NCI-H1436 (cell line): ENCODE results near the gene CDR2.
A peak's percentile ranks its signal among the peaks of the same experiment; 100 is the strongest.
"Not testable (repeated sequence)": the region's sequence is repeated elsewhere in the genome, so short reads cannot be mapped to it uniquely, and the experiment has no call there.

Experiments used
- DNase-seq: peaks from one replicate; lab custom pipeline; 2025; lab: John Stamatoyannopoulos, UW

Gene CDR2

DNA sequence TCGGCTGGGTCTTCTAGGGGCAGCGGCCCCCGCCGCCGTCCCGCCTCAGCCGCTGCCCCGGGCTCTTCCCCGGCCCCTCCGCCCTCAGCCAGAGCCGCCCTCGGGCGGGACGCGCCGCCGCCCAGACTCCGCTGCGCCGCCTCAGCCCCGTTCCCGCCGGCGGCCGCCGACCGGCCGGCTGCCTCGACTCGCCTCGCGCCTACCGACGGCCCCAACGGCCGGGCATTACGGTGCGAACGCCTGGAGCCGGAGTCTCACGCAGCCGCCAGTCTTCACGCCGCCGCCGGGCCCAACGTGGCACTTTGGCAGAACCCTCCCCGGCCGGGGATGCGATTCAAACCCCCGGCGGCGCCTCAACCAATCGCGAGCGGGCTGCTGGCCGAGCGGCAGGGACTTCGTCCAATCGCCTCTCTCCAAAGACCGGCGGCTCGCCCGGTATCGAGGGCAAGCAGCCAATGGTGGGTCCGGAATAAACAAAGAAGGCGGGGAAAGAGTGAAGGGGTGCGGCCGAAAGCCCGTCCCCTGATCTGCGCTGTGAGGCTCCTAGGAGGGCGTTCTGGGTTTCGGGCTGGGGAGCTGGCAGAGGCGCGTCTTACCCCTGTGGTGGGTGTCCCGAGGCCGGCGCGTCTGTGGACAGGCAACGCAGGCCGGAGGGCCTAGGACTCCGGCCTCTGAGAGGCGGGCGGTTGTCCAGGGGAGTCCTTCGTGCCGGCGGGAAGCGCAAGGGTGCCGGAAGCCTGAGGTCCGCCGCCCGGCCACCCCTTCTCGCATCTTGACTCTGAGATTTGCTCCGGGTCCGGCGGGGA lies at the start of gene CDR2:
Gene CDR2 (minus strand): TSS at position 309 of the 806 bp plus-strand sequence. CDS start 310 bp downstream, outside the sequence.
- DNase-seq: peak; percentile 96

DNA sequence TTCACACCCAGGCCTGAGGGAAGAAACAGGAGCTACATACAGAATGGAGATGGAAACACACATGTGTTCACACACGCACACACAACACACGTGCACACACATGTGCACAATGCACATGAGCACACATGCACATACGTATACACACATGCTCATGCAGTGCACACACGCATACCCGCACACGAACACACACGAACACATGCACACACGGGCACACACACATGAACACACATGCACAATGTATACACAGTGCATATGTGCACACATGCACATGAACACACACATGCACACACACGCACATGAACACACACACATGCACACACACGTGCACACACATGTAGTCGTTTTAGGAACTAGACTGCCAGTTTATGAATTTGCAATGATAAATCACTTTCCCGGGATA lies 49.3 kb upstream of the CDR2 start:
- DNase-seq: no peak

DNA sequence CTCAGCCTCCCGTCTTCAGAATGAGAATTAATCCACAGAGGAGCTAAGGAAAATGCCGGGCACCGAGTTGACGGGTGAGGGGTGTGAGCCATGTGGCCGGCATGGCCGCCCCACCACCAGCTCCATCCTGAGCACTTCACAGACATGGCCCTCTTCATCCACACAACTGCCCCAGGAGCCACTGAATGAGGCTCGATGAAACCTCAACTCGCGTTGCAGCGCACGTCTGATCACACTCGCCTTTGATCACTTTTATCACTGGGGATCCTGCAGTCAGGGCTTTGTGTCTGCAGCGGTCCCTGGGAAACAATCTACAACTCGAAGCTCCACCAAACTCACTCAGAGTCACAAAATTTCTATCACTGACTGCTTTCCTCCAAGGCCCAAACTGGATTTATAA lies 46.7 kb upstream of the CDR2 start:
- no peak for DNase-seq

DNA sequence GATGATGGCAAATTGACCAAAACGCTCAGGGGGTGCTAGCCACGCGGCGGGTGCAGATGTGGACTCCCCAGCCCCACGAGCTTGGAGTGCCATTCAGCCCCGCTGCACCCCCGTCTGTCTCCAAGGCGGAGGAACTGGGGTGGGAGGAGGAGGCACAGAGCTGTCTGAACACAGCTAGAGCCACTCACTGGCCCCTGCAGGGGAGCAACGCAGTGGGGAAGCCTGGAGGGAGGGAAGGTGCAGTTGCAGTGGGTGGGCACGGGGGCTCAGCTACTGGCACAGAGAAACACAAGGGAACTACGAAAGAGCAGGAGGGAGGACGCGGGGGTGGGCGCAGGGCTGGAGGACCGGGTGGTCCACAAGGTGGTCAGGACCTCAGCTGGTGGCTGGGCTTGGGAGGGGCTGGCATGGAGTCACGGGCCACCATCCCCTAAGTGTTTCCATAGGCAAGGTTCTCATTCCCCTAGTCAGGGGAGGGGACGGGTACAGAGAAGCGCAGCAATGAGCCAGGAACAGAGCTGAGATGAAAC lies 46.3 kb upstream of the CDR2 start:
- DNase-seq: no peak

DNA sequence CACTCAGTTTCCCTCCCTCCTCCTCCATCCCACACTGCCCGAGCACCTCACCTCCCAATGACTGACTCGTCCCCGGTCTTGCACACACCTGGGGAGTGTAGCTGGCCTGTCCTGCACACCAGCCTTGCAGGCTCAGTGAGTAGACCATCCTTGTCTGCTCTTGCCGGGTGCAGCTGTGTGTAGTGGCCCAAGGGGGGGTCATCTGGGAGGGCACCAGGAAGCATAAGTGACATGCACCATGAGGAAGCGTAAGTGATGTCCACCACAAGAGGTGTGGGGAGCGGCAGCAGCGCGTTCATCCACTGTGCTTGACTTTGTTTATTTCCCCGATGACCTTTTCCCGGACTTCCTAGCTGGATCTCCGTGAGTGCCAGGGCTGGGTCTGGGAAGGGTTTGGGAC lies 45.5 kb upstream of the CDR2 start:
- DNase-seq: no peak

DNA sequence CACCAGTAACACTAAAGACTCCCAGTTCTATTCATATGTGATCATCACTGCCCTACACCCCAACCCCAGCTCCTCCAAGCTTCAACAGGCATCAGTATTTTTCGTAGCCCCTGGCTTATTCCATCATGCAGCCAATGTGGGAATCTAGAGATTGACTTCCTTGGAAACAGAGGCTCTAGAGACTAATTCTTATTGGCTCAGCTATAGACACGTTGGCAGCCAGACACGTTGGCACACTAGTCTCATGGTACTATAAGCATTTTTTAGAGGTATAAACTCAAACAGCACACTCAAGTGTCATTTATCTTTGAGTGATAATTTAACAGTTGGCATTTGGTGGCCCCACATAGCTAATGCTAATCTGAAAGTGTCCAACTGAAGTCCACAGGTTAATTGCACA lies 44.4 kb upstream of the CDR2 start:
- no peak for DNase-seq

DNA sequence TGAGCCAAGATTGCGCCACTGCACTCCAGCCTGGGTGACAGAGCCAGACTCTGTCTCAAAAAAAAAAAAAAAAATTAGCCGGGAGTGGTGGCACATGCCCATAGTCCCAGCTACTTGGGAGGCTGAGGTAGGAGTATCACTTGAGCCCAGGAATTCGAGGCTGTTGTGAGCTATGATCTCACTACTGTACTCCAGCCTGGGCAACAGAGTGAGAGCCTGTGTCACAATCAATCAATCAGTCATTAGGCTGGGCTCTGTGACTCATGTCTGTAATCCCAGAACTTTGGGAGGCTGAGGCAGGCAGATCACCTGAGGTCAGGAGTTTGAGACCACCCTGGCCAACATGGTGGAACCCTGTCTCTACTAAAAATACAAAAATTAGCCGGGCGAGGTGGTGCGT lies 43.4 kb upstream of the CDR2 start:
- DNase-seq: not testable (repeated sequence)

DNA sequence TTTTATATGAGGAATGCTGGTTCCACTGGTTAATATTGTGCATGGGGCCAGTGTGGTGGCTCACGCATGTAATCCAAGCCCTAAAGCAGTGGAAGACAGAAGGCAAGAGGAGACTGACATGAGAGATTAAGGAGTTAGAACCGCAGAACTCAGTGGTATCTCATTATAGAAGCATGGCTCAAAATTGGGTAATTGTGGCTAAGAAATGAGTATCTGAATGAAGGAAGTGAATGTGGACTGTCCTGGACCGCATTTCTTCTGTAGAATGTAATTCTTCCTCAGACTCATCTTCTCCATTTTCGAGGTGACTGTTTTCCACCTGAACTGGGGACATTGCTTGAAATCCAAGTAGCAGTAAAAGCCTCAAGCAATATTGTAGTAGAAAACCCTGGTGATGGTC lies 42.6 kb upstream of the CDR2 start:
- DNase-seq: no peak

DNA sequence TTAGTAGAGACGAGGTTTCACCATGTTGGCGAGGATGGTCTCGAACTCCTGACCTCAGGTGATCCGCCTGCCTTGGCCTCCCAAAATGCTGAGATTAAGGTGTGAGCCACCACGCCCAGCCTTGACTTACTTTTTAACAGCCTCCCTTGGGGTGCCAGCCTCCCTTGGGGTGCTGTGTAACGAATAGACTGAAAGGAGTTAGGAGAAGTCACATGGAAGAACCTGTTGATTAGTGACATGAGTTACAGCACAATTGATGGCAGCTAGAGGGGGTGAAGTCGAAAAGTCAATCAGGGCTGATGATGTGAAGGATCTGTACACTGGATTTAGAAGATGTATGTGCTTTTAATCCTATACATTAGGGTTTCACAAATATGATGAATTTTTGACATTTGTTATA lies 39.4 kb upstream of the CDR2 start:
- DNase-seq: no peak

DNA sequence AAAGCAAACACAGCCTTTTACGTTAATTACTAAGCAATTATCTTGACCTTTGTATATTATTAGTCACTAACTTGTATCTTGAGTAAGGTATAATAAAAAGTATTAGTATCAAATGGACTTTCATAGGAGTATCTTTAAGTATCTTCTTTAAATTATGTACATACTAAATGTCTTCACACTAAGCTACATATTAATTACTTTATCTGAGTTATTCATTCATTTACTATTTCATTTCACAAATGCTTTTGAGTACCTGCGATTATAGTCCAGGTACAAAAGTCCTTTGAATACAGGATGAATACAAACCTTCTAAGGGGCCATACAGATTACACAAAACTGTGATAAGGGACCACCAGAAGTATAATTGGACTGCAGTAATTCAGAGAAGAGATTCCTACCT lies 33.1 kb upstream of the CDR2 start:
- DNase-seq: no peak

DNA sequence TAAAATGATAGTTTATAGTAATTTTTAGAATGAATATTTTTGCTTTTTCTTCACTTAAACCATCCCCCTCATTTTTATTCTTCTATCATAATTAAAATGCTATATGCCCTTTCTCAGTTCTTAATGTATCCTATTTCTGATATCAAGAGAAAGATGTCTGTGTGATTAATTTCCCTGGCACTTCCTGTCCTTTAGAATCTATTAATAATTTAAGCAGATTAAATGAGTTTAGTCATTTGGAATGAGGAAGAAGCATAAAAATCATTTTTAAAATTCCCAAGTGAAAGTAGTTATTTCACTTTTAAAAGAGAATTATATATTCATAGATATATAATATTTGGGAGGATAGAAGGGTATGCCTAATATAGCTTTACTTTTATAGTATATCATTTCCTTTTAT lies 27.8 kb upstream of the CDR2 start:
- DNase-seq: no peak

DNA sequence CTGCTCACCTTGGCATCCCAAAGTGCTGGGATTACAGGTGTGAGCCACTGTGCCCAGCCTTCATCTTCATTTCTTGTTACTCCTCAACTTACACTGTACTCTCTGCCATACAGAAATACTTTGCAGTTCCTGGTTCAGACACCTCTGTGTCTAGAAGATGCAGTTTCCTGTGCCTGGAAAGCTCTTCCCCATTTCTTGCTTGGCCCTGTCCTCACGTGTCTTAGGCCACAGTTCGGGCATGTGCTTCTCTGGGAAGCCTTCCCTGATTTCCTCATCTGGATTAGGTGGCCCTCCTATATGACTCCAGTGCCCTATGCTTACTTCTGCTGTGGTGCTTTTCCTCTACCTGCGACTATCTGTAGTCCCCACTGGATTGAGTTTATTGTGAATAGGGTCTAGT lies 26.5 kb upstream of the CDR2 start:
- no peak for DNase-seq

DNA sequence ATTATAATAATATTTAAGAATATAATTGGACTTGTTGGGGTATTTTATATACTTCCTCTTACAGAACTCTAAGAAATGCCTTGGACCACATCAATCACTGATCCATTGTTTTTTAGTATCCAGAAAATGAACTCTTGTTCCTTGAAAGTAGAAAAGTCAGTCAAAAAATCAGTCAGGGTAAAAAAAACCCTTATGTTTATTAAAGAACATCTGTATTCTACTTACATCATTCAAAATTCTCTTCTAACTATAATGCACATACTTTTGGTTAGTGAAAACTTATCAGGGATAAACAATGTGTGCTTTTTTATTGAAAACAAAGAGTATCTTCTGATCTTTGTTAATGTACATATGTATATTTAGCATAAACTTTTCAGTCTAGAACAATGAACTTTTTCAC lies 23.5 kb upstream of the CDR2 start:
- no peak for DNase-seq

DNA sequence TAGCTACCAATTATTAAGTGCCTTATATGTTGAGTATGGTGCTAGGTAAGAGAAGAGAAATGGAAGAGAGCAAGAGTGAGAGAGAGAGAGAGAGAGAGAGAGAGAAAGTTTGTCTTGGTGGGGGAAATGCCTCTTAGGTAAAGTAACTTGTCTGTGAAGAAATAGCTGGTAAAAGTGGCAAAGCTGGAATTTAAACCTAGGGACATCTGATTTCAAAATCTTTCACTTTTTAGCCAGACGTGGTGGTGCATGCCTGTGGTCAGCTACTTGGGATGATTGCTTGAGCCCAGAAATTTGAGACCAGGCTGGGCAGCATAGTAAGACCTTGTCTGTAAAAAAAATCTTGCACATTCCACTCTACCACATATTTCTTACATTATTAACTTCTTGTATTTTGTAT lies 23.0 kb upstream of the CDR2 start:
- no peak for DNase-seq

DNA sequence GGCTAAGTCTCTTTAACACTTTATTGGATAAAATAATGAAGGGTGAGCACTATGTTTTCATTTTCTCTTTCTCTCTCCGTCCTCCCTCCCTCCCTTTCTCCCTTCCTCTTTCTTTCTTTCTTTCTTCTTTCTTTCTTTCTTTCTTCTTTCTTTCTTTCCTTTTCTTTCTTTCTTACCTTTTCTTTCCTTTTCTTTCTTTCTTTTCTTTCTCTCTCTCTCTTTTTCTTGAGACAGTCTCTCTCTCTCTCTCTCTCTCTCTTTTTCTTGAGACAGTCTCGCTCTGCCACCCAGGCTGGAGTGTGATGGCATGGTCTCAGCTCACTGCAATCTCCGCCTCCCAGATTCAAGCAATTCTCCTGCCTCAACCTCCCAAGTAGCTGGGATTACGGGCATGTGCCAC lies 21.5 kb upstream of the CDR2 start:
- DNase-seq: no peak

DNA sequence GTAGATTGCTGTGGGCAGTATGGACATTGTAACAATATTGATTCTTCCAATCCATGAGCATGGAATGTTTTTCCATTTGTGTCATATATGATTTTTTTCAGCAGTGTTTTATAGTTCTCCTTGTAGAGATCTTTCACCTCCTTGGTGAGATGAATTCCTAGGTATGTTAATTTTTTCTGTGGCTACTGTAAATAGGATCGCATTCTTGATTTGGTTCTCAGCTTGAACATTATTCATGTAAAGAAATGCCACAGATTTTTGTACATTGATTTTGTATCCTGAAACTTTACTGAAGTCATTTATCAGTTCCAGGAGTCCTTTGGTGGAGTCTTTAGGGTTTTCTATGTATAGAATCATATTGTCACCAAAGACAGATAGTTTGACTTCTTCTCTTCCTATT lies 19.7 kb upstream of the CDR2 start:
- DNase-seq: no peak

DNA sequence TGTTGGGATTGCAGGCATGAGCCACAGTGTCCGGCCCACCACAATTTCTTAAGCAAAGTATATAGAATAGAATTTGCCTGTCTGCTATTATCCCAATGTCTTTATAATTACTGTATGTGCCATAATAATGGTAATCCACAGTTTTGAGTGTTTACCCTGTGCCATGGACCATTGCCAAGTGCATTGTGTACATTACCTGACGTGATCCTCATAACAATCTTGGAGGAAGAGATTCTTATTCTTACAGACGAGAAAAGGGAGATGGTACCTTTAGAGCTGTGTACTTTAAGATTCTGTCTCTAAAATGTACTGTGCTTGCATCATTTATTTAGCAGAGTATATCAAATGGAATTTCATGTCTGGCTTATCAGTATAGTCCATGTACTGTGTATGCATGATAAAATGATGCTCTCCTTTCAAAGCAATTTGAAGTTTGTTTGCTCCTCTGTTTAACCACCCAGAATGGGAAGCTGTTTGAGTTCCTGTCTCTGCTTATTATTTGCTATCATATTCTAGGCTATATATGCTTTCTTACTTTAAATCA lies 13.8 kb upstream of the CDR2 start:
- peak; percentile 56 for DNase-seq

DNA sequence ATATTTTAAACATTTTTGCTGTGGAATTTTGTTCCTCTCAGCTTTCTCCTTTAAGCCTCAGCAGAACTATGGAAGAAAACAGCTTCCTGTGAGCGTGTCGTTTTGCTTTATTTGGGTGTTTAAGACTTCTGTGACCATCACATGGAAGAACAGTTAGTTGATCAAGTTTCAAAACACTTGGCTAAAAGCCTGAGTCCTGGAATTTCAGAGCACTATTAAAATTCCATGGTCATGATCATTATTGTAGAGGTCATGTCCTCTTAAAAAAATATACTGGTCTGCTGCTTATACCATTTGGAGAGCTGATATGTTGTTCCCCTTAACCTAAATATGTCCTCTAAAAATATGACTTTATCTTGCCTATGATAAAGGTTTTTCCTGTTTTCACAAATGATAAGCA lies 12.6 kb upstream of the CDR2 start:
- no peak for DNase-seq

DNA sequence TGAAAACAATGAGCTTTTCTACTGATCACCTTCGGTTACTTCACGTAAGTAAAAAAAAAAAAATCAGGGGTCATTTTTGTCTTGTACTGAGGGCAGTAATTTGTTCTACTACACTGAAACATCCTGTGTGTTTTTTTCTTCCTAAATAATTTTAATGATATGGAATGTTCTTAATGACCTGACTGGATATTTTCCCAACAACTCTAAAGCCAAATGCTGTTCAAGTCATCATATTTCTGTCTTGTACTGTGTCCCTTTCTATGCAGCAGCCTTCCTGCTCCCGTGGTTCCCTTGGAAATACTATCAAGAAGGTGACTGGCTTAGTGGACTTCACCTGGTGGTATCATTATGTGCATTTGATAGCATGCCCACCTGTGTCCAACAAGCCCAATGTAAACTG lies 10.8 kb upstream of the CDR2 start:
- DNase-seq: no peak

DNA sequence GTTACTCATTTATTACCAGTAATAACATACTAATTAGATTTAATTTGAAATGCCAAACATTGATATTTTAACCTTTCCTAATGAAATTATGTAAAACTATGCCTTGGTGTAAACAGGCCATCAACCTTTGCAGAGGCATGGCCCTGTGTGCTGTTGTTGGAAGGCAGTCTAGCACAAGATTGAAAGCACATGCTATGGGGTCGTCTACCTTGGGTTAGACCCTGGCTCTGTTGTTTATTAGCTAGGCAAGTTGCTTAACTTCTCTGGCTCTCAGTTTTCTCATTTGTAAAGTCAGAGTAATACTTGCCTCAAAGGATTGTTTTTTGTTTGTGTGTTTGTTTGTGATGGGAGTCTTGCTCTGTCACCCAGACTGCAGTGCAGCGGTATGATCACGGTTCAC lies 9.4 kb upstream of the CDR2 start:
- no peak for DNase-seq

DNA sequence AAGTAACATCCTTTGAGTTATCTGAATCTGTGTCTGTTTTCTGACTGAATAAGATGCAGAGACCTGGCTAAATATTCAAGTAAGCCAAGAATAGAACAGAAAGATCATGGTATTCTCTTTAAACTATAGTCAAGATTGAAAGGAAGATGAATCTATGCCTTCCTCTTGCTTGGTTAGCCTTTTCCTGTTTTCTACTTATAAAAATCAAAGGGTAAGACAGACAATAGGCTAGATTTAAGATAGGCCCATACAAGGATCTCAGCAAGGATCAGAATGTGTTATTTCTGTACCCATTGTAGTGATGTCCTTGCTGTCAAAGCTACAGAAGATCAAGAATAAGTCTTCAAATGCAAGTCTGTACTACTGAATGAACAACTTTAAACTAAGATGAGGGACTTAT lies 7.0 kb upstream of the CDR2 start:
- DNase-seq: no peak

DNA sequence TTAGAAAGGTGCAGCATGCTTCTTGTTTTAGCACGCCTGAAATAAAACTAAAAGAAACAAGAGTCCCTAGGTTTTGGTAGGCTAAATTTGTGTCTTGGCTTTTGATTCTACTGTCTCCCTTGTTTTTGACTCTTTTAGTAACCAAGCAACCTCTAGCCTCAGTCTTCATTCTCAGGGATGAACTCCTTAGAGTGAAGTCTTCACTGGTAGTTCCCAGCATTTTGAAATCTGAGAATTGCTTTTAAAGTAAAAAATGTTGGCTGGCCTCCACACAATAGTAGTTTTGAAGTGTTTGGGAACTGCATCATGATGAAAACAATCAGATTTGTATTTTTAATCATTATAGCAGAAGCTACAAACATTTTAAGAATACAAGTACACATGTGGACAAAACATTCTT lies 6.1 kb upstream of the CDR2 start:
- DNase-seq: no peak

DNA sequence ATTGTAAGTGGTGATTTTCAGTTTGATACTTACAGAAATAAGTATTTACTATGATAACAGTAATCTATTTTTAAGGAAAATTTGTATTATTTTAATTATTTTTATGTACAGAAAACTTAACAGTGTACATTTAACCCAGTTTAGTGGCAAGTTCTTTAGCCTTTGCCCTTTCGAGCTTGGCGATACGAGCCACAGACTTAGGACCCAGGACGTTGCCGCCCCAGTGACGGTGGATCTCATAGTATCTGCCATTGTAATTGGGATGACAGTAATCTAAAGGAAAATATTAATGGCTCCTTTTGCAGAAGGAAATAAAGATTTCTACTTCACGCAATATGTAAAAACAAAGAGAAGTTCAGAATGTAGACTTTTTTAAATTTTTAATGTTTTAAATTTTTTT lies 5.2 kb upstream of the CDR2 start:
- no peak for DNase-seq
